ENCODE measurements around the gene TSBP1.
"Not testable (repeated sequence)": the region's sequence is repeated elsewhere in the genome, so short reads cannot be mapped to it uniquely, and the experiment has no call there.

The TSBP1 gene

DNA sequence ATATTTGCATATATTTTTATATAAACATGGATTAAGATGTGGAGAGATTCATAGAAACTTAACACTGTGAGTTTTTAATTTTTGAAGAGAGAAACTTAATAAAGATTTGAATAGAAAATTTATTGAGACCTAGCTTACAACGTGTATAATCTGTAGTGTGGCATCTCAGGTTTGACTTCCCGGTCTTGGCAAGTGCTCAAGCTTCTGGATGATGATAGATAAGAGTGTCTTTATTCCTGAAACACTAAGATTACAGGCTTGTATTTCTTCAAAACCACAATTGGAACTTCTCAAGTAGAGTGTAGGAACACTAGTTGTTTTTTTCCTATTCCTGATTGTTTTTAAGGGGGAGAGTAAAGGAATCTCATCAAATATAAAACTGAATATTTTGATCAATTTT is 83.3 kb downstream of the TSBP1 start:
- no peak overlapping the region for H3K9ac ChIP-seq (ENCODE audit: low read depth, low read length, poor library complexity, severe bottlenecking)
- no peaks in the 10 kb centered on the region for H3K79me2 ChIP-seq (ENCODE audit: insufficient read depth, low read length)
- H3K9me2 ChIP-seq (replicated peaks; ENCODE audit: low read depth, low read length): no peaks in the 10 kb centered on the region
- H3K9me3 ChIP-seq (ENCODE audit: insufficient read depth, low read depth, low read length): no peaks in the 10 kb centered on the region
- peaks cover 3% of the 10 kb centered on the region for H3K4me1 ChIP-seq (ENCODE audit: insufficient read depth, low read length, poor library complexity, severe bottlenecking)
- H3K27me3 ChIP-seq (ENCODE audit: insufficient read depth, low read length, poor library complexity, severe bottlenecking): no peaks in the 10 kb centered on the region
- TF ChIP-seq, protein P1, sequence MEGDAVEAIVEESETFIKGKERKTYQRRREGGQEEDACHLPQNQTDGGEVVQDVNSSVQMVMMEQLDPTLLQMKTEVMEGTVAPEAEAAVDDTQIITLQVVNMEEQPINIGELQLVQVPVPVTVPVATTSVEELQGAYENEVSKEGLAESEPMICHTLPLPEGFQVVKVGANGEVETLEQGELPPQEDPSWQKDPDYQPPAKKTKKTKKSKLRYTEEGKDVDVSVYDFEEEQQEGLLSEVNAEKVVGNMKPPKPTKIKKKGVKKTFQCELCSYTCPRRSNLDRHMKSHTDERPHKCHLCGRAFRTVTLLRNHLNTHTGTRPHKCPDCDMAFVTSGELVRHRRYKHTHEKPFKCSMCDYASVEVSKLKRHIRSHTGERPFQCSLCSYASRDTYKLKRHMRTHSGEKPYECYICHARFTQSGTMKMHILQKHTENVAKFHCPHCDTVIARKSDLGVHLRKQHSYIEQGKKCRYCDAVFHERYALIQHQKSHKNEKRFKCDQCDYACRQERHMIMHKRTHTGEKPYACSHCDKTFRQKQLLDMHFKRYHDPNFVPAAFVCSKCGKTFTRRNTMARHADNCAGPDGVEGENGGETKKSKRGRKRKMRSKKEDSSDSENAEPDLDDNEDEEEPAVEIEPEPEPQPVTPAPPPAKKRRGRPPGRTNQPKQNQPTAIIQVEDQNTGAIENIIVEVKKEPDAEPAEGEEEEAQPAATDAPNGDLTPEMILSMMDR (conservative IDR thresholded peaks at IDR 0.05; ENCODE audit: low read length): no peak
- TF ChIP-seq EZH2phosphoT487 (IDR thresholded peaks at IDR 0.05; ENCODE audit: borderline replicate concordance): no peak
- H4K20me1 ChIP-seq (ENCODE audit: insufficient read depth, low read length, poor library complexity, severe bottlenecking): no peaks in the 10 kb centered on the region
- H3F3A ChIP-seq (ENCODE audit: low read depth): no peaks in the 10 kb centered on the region
- no peaks in the 10 kb centered on the region for H3K36me3 ChIP-seq (ENCODE audit: insufficient read depth, low read length)
- no peak overlapping the region for H3K4me3 ChIP-seq (ENCODE audit: low read length, poor library complexity, severe bottlenecking)
- H2AFZ ChIP-seq (ENCODE audit: low read length): no peak overlapping the region
- H3K4me2 ChIP-seq (ENCODE audit: low read depth, low read length, poor library complexity, severe bottlenecking): no peak overlapping the region

DNA sequence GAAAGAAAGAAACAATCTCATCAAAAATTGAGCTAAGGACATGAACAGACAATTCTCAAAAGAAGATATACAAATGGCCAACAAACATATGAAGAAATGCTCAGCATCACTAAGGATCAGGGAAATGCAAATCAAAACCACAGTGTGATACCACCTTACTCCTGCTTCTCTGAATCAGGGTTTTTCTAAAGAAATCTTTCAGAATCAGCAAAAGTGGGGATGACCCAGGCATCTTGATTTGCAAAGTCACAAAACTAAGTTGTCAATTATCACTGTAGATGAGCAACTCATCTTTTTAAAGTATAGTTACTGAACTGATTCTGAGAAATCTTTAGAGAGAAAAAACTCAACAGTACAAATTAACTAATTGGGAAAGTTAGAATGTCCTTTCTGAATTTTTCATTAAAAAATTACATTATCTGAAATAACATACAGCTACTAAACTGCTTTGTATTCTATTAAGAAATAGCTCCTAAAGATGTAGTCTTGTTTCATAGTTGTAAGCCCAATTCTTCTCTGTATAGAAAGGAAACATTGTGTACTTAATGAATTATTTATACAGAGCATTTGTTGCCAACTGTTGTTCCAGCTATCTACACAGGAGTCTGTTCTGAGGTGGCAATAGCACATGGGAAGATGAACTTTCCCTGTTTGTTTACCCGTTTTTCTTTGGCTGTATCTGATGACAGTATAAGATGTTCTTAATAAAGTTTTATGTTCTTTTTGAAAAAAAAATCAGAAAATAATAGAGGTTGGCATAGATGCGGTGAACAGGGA is 97.7 kb downstream of the TSBP1 start:
- not testable (repeated sequence) for H3K9me3 ChIP-seq (ENCODE audit: insufficient read depth, low read depth, low read length); H2AFZ ChIP-seq (ENCODE audit: low read length); H3K4me2 ChIP-seq (ENCODE audit: low read depth, low read length, poor library complexity, severe bottlenecking); H3K9me2 ChIP-seq (replicated peaks; ENCODE audit: low read depth, low read length); H3K4me1 ChIP-seq (ENCODE audit: insufficient read depth, low read length, poor library complexity, severe bottlenecking); H3K36me3 ChIP-seq (ENCODE audit: insufficient read depth, low read length); H3K4me3 ChIP-seq (ENCODE audit: low read length, poor library complexity, severe bottlenecking); H3K27me3 ChIP-seq (ENCODE audit: insufficient read depth, low read length, poor library complexity, severe bottlenecking); H3K9ac ChIP-seq (ENCODE audit: low read depth, low read length, poor library complexity, severe bottlenecking); H4K20me1 ChIP-seq (ENCODE audit: insufficient read depth, low read length, poor library complexity, severe bottlenecking); H3F3A ChIP-seq (ENCODE audit: low read depth); H3K79me2 ChIP-seq (ENCODE audit: insufficient read depth, low read length)

DNA sequence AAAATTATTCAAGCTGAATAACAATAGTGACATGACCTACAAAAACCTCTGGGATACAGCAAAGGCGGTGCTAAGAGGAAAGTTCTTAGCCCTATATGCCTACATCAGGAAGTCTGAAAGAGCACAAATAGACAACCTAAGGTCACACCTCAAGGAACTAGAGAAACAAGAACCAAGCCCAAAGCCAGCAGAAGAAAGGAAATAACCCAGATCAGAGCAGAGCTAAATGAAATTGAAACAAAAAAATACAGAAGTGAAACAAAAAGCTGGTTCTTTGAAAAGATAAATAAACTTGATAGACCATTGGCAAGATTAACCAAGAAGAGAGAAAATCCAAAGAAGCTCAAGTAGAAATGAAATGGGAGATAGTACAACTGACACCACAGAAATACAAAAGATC is 100.3 kb downstream of the TSBP1 start:
- Histone ChIP-seq H3K36me3 (ENCODE audit: insufficient read depth, low read length) (no peaks in the 10 kb centered on the region), H3K4me1 (ENCODE audit: insufficient read depth, low read length, poor library complexity, severe bottlenecking) (no peaks in the 10 kb centered on the region), H3K27me3 (ENCODE audit: insufficient read depth, low read length, poor library complexity, severe bottlenecking) (no peaks in the 10 kb centered on the region), H3K9ac (ENCODE audit: low read depth, low read length, poor library complexity, severe bottlenecking) (no peak overlapping the region), H3K79me2 (ENCODE audit: insufficient read depth, low read length) (no peaks in the 10 kb centered on the region), H3F3A (ENCODE audit: low read depth) (no peaks in the 10 kb centered on the region), H3K9me3 (ENCODE audit: insufficient read depth, low read depth, low read length) (no peaks in the 10 kb centered on the region), H3K4me2 (ENCODE audit: low read depth, low read length, poor library complexity, severe bottlenecking) (no peak overlapping the region), H3K4me3 (ENCODE audit: low read length, poor library complexity, severe bottlenecking) (no peak overlapping the region), H4K20me1 (ENCODE audit: insufficient read depth, low read length, poor library complexity, severe bottlenecking) (no peaks in the 10 kb centered on the region), H3K9me2 (replicated peaks; ENCODE audit: low read depth, low read length) (no peaks in the 10 kb centered on the region), H2AFZ (ENCODE audit: low read length) (no peak overlapping the region; the same call in 1 of the 2 replicates)
- no peak for TF ChIP-seq EZH2phosphoT487 (IDR thresholded peaks at IDR 0.05; ENCODE audit: borderline replicate concordance)
- TF ChIP-seq, protein P1 (conservative IDR thresholded peaks at IDR 0.05; ENCODE audit: low read length): no peak

DNA sequence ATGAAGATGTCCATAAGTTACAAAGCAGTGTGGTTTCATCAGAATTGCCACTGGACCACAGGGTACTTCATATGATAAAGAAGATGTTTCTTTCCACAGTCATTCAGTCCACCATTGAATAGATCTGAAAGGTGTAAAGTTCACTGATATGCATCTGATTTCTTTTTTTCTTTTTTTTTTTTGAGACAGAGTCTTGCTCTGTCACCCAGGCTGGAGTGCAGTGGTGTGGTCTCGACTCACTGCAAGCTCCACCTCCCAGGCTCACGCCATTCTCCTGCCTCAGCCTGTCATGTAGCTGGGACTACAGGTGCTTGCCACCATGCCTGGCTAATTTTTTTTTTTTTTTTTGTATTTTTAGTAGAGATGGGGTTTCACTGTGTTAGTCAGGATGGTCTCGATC is 103.2 kb downstream of the TSBP1 start:
- not testable (repeated sequence) for H3K4me3 ChIP-seq (ENCODE audit: low read length, poor library complexity, severe bottlenecking); H2AFZ ChIP-seq (ENCODE audit: low read length); H3K4me1 ChIP-seq (ENCODE audit: insufficient read depth, low read length, poor library complexity, severe bottlenecking); H3K9me3 ChIP-seq (ENCODE audit: insufficient read depth, low read depth, low read length); H3K27me3 ChIP-seq (ENCODE audit: insufficient read depth, low read length, poor library complexity, severe bottlenecking); H3K9me2 ChIP-seq (replicated peaks; ENCODE audit: low read depth, low read length); H3K9ac ChIP-seq (ENCODE audit: low read depth, low read length, poor library complexity, severe bottlenecking); H4K20me1 ChIP-seq (ENCODE audit: insufficient read depth, low read length, poor library complexity, severe bottlenecking); H3K36me3 ChIP-seq (ENCODE audit: insufficient read depth, low read length); H3K79me2 ChIP-seq (ENCODE audit: insufficient read depth, low read length); H3F3A ChIP-seq (ENCODE audit: low read depth); H3K4me2 ChIP-seq (ENCODE audit: low read depth, low read length, poor library complexity, severe bottlenecking)
